CD4-positive, alpha-beta T cell (primary cell): Measurements from ENCODE around the gene TTC28. TPM values are rescaled to one million over a fixed set of nuclear protein-coding genes. Genes with fewer than 3 reads are reported as not detected.

Experiments used
- ATAC-seq: fragments of 200-7000 bp; cut with Tn5 transposase; one replicate; pipeline ENCODE4 v1.10.0; 2022; ENCODE audit warnings: mild to moderate bottlenecking; ENCODE audit not compliant: poor library complexity
- CTCF ChIA-PET: fragments of 350-600 bp; sonication (Branson Sonifier 250); formaldehyde crosslinking; loops from one replicate; lab custom pipeline; 2021; ENCODE audit warnings: antibody characterized with exemption, inconsistent platforms; lab: Charles Lee
- POLR2A ChIA-PET: fragments of 350-600 bp; sonication (Branson Sonifier 250); formaldehyde crosslinking; loops from one replicate; lab custom pipeline; 2021; ENCODE audit warnings: antibody characterized with exemption, inconsistent platforms; lab: Charles Lee
- DNase-seq, 14 experiments: peaks; one replicate each; pipeline ENCODE4 v3.0.0-alpha.2; 2013 to 2020; ENCODE audit warnings: mixed read lengths in 2 of 14
- H3K27ac ChIP-seq, 2 donors: one replicate each; pipeline versions ENCODE4 v1.5.1 to v1.7.0; 2013; ENCODE audit warnings: low read length in 2 of 2, low read depth in 1 of 2, mild to moderate bottlenecking in 1 of 2
- H3K27me3 ChIP-seq, 2 experiments: 1 replicate in 1 of 2; 2 replicates in 1 of 2; pipeline versions ENCODE4 v1.6.1 to v1.7.0; 2013; ENCODE audit warnings: low read length in 2 of 2, control low read depth in 1 of 2, mild to moderate bottlenecking in 1 of 2, moderate library complexity in 1 of 2; ENCODE audit not compliant: insufficient read depth in 2 of 2, control insufficient read depth in 1 of 2
- H3K36me3 ChIP-seq: one replicate; pipeline ENCODE4 v1.6.1; 2013; ENCODE audit warnings: low read length, control low read depth; ENCODE audit not compliant: insufficient read depth
- H3K4me1 ChIP-seq: one replicate; pipeline ENCODE4 v1.6.1; 2013; ENCODE audit warnings: low read length, control low read depth; ENCODE audit not compliant: insufficient read depth
- H3K4me3 ChIP-seq: one replicate; pipeline ENCODE4 v1.5.1; 2013; ENCODE audit warnings: mild to moderate bottlenecking, low read length, moderate library complexity
- H3K9me3 ChIP-seq, 2 experiments: 1 replicate in 1 of 2; 2 replicates in 1 of 2; pipeline versions ENCODE4 v1.6.1 to v1.7.0; 2013; ENCODE audit warnings: low read length in 2 of 2, mild to moderate bottlenecking in 2 of 2, control low read depth in 1 of 2, moderate library complexity in 1 of 2; ENCODE audit not compliant: control insufficient read depth in 1 of 2, insufficient read depth in 1 of 2
- H3K27ac Mint-ChIP-seq: one replicate; pipeline ENCODE4 v1.8.0; 2020; ENCODE audit warnings: mixed read lengths
- H3K27me3 Mint-ChIP-seq: one replicate; pipeline ENCODE4 v1.8.0; 2021; ENCODE audit warnings: mixed read lengths
- H3K36me3 Mint-ChIP-seq: one replicate; pipeline ENCODE4 v1.8.0; 2021; ENCODE audit warnings: low read depth, mixed read lengths
- H3K4me1 Mint-ChIP-seq: one replicate; pipeline ENCODE4 v1.8.0; 2021; ENCODE audit warnings: low read depth, mixed read lengths
- H3K4me3 Mint-ChIP-seq: one replicate; pipeline ENCODE4 v1.8.0; 2020; ENCODE audit warnings: mild to moderate bottlenecking, mixed read lengths
- H3K9me3 Mint-ChIP-seq: one replicate; pipeline ENCODE4 v1.8.0; 2020; ENCODE audit warnings: mixed read lengths
- CTCF ChIP-seq: fragments of 200-600 bp; IDR thresholded peaks from one replicate; pipeline ENCODE4 v1.8.0; 2022; ENCODE audit warnings: antibody characterized with exemption, mild to moderate bottlenecking
- intact Hi-C, 2 experiments: fragments of 100-400 bp; cut with DNase I in 1 of 2; cut with micrococcal nuclease in 1 of 2; formaldehyde crosslinking; loops; one replicate each; pipeline versions ENCODE4 v1.15.1 to v1.9.0; 2023 to 2025; cut with DNase I, micrococcal nuclease
- total RNA-seq, 174 experiments: library from RNA in 2 of 174; stranded (reverse) in 2 of 174; gene quantifications; one replicate each; pipeline ENCODE4 v1.2.3 and lab custom pipeline; 2021 to 2026

The TTC28 gene
- total RNA-seq, 2 experiments from 2014 or later, result 4.6 to 5.7 TPM

GRCh38 chr22:28310299-28310698, 369.3 kb downstream of the TTC28 start:
- H3K4me1 ChIP-seq, result no peaks in the 10 kb centered on the region
- H3K9me3 Mint-ChIP-seq, result no peaks in the 10 kb centered on the region
- peaks cover 0 to 4% of the 10 kb centered on the region in 2 experiments for H3K27me3 ChIP-seq
- H3K36me3 Mint-ChIP-seq, result no peaks in the 10 kb centered on the region
- H3K27ac ChIP-seq, result no peak overlapping the region
- no peaks in the 10 kb centered on the region for H3K27me3 Mint-ChIP-seq
- CTCF ChIA-PET, result no interaction called here
- H3K4me3 Mint-ChIP-seq, result no peak overlapping the region
- no peaks in the 10 kb centered on the region for H3K36me3 ChIP-seq
- POLR2A ChIA-PET, result no interaction called here
- no peak overlapping the region for H3K27ac Mint-ChIP-seq
- no peaks in the 10 kb centered on the region for H3K4me1 Mint-ChIP-seq
- TF ChIP-seq CTCF, result no peak
- H3K4me3 ChIP-seq, result no peak overlapping the region
- ATAC-seq (no peak), DNase-seq (no peak)
- intact Hi-C loops, result no loop called here
- no peaks in the 10 kb centered on the region for H3K9me3 ChIP-seq

- H3K9me3 ChIP-seq, result no peaks in the 10 kb centered on the region
- CTCF ChIA-PET, result no interaction called here
- no peaks in the 10 kb centered on the region for H3K27me3 ChIP-seq
- H3K4me3 ChIP-seq, result no peak overlapping the region
- no peak for TF ChIP-seq CTCF
- H3K27ac Mint-ChIP-seq, result no peak overlapping the region
- no peak for DNase-seq
- H3K27me3 Mint-ChIP-seq, result no peaks in the 10 kb centered on the region
- no peaks in the 10 kb centered on the region for H3K36me3 ChIP-seq
- no peaks in the 10 kb centered on the region for H3K36me3 Mint-ChIP-seq
- no peaks in the 10 kb centered on the region for H3K4me1 Mint-ChIP-seq
- H3K27ac ChIP-seq, result no peak overlapping the region
- intact Hi-C loops, result no loop called here
- no peak overlapping the region for H3K4me3 Mint-ChIP-seq
- H3K9me3 Mint-ChIP-seq, result no peaks in the 10 kb centered on the region
- ATAC-seq, result no peak
- POLR2A ChIA-PET, result no interaction called here
- H3K4me1 ChIP-seq, result no peaks in the 10 kb centered on the region
Observed at GRCh38 chr22:28299753-28300152, 379.9 kb downstream of the TTC28 start.

GRCh38 chr22:28299309-28299708, 380.3 kb downstream of the TTC28 start:
- Histone ChIP-seq H3K27me3 (no peaks in the 10 kb centered on the region), H3K27ac (no peak overlapping the region), H3K36me3 (no peaks in the 10 kb centered on the region), H3K4me1 (no peaks in the 10 kb centered on the region), H3K9me3 (no peaks in the 10 kb centered on the region), H3K4me3 (no peak overlapping the region)
- ChIA-PET POLR2A (no interaction called here), CTCF (interaction anchor here (0.7 kb wide), 1 partner anchor 10 kb away, joined by 3 read pairs; no protein-coding TSS in a partner anchor)
- no peak for DNase-seq
- Mint-ChIP-seq H3K4me1 (no peaks in the 10 kb centered on the region), H3K27ac (no peak overlapping the region), H3K27me3 (no peaks in the 10 kb centered on the region), H3K4me3 (no peak overlapping the region), H3K9me3 (no peaks in the 10 kb centered on the region), H3K36me3 (no peaks in the 10 kb centered on the region)
- no peak for TF ChIP-seq CTCF
- no peak for ATAC-seq
- intact Hi-C loops, result no loop called here
